Endothelial cell of umbilical vein (primary cell): ENCODE data around the gene UGT1A7. TPM values are rescaled to one million over a fixed set of nuclear protein-coding genes. Genes with fewer than 3 reads are reported as not detected.

ENCODE experiments used
- BruUV-seq: library from RNA; stranded (reverse); fragments of 400-500 nt; replicated peaks from 2 replicates; lab custom pipeline; 2021; lab: Mats Ljungman, UMichigan
- CTCF ChIA-PET: fragments of 300-600, 350-600 bp; sonication (Branson Sonifier 250); formaldehyde crosslinking; loops from one replicate; lab custom pipeline; 2021; ENCODE audit warnings: antibody characterized with exemption, inconsistent platforms; lab: Charles Lee
- POLR2A ChIA-PET: fragments of 300-600, 350-600 bp; sonication (Branson Sonifier 250); formaldehyde crosslinking; loops from one replicate; lab custom pipeline; 2021; ENCODE audit warnings: antibody characterized with exemption, inconsistent platforms; lab: Charles Lee
- DNase-seq: peaks from one replicate; pipeline ENCODE4 v3.0.0-alpha.2; 2011; ENCODE audit warnings: low read depth, low spot score
- FAIRE-seq: peaks from 2 replicates; lab custom pipeline; 2011; peaks lifted over from hg19 to GRCh38; lab: Jason Lieb, UNC
- H2AFZ ChIP-seq: 2 replicates; pipeline ENCODE4 v1.6.0; 2012; ENCODE audit warnings: low read depth, low read length, control low read depth, inconsistent platforms
- H3K27ac ChIP-seq: 2 replicates; pipeline ENCODE4 v1.5.1; 2011; ENCODE audit warnings: low read depth, mild to moderate bottlenecking, control low read depth, low read length, moderate library complexity; ENCODE audit not compliant: insufficient read depth
- H3K27me3 ChIP-seq, 2 experiments: 2 replicates each; pipeline versions ENCODE4 v1.6.0 to v1.6.1; 2011; ENCODE audit warnings: low read length in 2 of 2, mixed read lengths in 1 of 2; ENCODE audit not compliant: control insufficient read depth in 2 of 2, insufficient read depth in 2 of 2
- H3K36me3 ChIP-seq, 2 experiments: 2 replicates in 1 of 2; 3 replicates in 1 of 2; pipeline ENCODE4 v1.5.1; 2011; ENCODE audit warnings: low read length in 2 of 2, mild to moderate bottlenecking in 1 of 2, moderate library complexity in 1 of 2; ENCODE audit not compliant: control insufficient read depth in 2 of 2, insufficient read depth in 2 of 2; ENCODE audit errors: extremely low read depth in 1 of 2
- H3K4me1 ChIP-seq: 3 replicates; pipeline ENCODE4 v1.5.1; 2011; ENCODE audit warnings: mild to moderate bottlenecking, low read length; ENCODE audit not compliant: control insufficient read depth, insufficient read depth; ENCODE audit errors: extremely low read depth
- H3K4me2 ChIP-seq: 2 replicates; pipeline ENCODE4 v1.6.1; 2011; ENCODE audit warnings: low read length, control low read depth, mixed read lengths; ENCODE audit not compliant: insufficient read depth
- H3K4me3 ChIP-seq, 3 experiments: fragments of 200-600 bp in 1 of 3; sonication (generic), shearing (Covaris generic) in 1 of 3; replicated peaks in 1 of 3; 2 replicates each; pipeline ENCODE4 v1.5.1; 2011 to 2016; ENCODE audit warnings: control low read depth in 3 of 3, low read length in 3 of 3, mild to moderate bottlenecking in 2 of 3, inconsistent platforms in 1 of 3, low read depth in 1 of 3, moderate library complexity in 1 of 3; ENCODE audit not compliant: insufficient read depth in 1 of 3
- H3K79me2 ChIP-seq: 2 replicates; pipeline ENCODE4 v1.6.0; 2012; ENCODE audit warnings: low read length, inconsistent platforms; ENCODE audit not compliant: control insufficient read depth, insufficient read depth
- H3K9ac ChIP-seq: replicated peaks from 2 replicates; pipeline ENCODE3; 2011; ENCODE audit warnings: low read length, control low read depth; ENCODE audit not compliant: insufficient read depth; ENCODE audit errors: extremely low read depth
- H3K9me1 ChIP-seq: replicated peaks from 3 replicates; pipeline ENCODE4 v1.6.0; 2011; ENCODE audit warnings: mild to moderate bottlenecking, low read length; ENCODE audit not compliant: control insufficient read depth, insufficient read depth; ENCODE audit errors: extremely low read depth
- H3K9me3 ChIP-seq: replicated peaks from 2 replicates; pipeline ENCODE4 v1.5.1; 2012; ENCODE audit warnings: low read length, inconsistent platforms; ENCODE audit not compliant: control insufficient read depth, insufficient read depth
- H4K20me1 ChIP-seq: replicated peaks from 2 replicates; pipeline ENCODE3; 2011; ENCODE audit warnings: mild to moderate bottlenecking, low read length; ENCODE audit not compliant: control insufficient read depth, insufficient read depth; ENCODE audit errors: extremely low read depth
- EZH2 ChIP-seq: IDR thresholded peaks from 2 replicates; pipeline ENCODE4 v1.6.1; 2012; ENCODE audit warnings: borderline replicate concordance, low read depth, mild to moderate bottlenecking, moderate library complexity, low read length, inconsistent platforms; ENCODE audit not compliant: severe bottlenecking
- FOS ChIP-seq: IDR thresholded peaks from 2 replicates; pipeline ENCODE4 v1.6.1; 2011; ENCODE audit warnings: mild to moderate bottlenecking, low read length, moderate library complexity, borderline replicate concordance; ENCODE audit not compliant: insufficient read depth
- GATA2 ChIP-seq: IDR thresholded peaks from 2 replicates; pipeline ENCODE4 v1.7.0; 2011; ENCODE audit warnings: low read depth, mild to moderate bottlenecking, moderate library complexity, mixed read lengths, low read length; ENCODE audit not compliant: insufficient read length, insufficient read depth
- JUN ChIP-seq: IDR thresholded peaks from 2 replicates; pipeline ENCODE4 v1.6.1; 2011; ENCODE audit warnings: borderline replicate concordance, low read depth; ENCODE audit not compliant: insufficient read length, insufficient read depth
- MYC ChIP-seq: IDR thresholded peaks from one replicate; pipeline ENCODE4 v1.6.1; 2011; ENCODE audit warnings: mild to moderate bottlenecking, low read depth, low read length
- POLR2A ChIP-seq: IDR thresholded peaks from 2 replicates; pipeline ENCODE4 v1.6.1; 2012; ENCODE audit warnings: low read depth, mild to moderate bottlenecking, control low read depth, low read length
- POLR2AphosphoS5 ChIP-seq: IDR thresholded peaks from 2 replicates; pipeline ENCODE4 v1.6.1; 2012; ENCODE audit warnings: low read depth, mild to moderate bottlenecking, control low read depth, low read length, moderate library complexity; ENCODE audit not compliant: insufficient read depth
- dilution Hi-C: fragments of 300-500 bp; cut with MboI; formaldehyde crosslinking; loops from one replicate; pipeline ENCODE4 v1.15.0; 2019; ENCODE audit warnings: low sequenced_read_pairs; ENCODE audit not compliant: extremely low pct_ligation_motif_present
- intact Hi-C: fragments of 100-400 bp; cut with micrococcal nuclease; formaldehyde crosslinking; loops from one replicate; pipeline ENCODE4 v1.10.0; 2022
- polyA plus RNA-seq, 4 experiments: library from polyadenylated mRNA; depleted of rRNA in 3 of 4; stranded (reverse) in 3 of 4; unstranded in 1 of 4; fragments of >200 nt; gene quantifications; 2 replicates each; pipeline versions ENCODE4 v1.2.1 to v1.2.3, GENCODE V29; 2011 to 2012; ENCODE audit warnings: missing spikeins in 1 of 4
- total RNA-seq: library from RNA; stranded (reverse); gene quantifications from 2 replicates; pipeline ENCODE4 v1.2.3, GENCODE V29; 2021
- TF ChIP-seq, protein P1 (sequence below): IDR thresholded peaks from 2 replicates; pipeline ENCODE4 v1.6.1; 2011; ENCODE audit not compliant: insufficient read depth, insufficient read length
- TF ChIP-seq, protein P2 (sequence below), 2 donors: IDR thresholded peaks; 1 replicate in 1 of 2; 2 replicates in 1 of 2; pipeline ENCODE4 v1.5.1; 2011; ENCODE audit warnings: low read length in 2 of 2, mild to moderate bottlenecking in 2 of 2, moderate library complexity in 2 of 2, control low read depth in 1 of 2, inconsistent platforms in 1 of 2, low read depth in 1 of 2; ENCODE audit not compliant: insufficient read depth in 1 of 2; ENCODE audit errors: extremely low read depth in 1 of 2

The UGT1A7 gene
- total and polyA plus RNA-seq, 2 donors (not counting 3 experiments of a cell fraction or from before 2014, with no cell fraction given) = not detected

DNA sequence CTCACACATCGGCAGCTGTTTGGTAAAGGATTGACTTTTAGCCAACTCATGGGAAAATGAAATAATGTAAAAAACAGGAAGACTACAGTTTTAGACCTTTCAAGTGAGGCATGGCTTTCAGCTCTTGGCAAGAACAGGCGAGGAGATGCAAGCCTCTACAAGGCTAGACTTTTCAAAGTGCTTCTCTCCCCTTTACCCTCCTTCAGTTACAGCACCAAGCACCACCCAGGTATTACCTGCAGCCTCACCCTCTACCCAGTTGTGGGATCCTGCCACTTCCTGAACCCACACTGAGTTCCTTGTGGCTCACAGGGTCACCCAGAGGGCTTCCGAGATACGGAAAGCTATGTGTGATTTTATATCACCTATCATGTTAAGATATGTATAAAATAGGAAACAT is 30.7 kb upstream of the UGT1A7 start:
- intact Hi-C loops = no loop called here
- H3K9me3 ChIP-seq = no peaks in the 10 kb centered on the region
- POLR2A ChIA-PET = no interaction called here
- CTCF ChIA-PET = no interaction called here
- no peaks in the 10 kb centered on the region for H3K9me1 ChIP-seq
- H3K4me2 ChIP-seq = no peak overlapping the region
- no peaks in the 10 kb centered on the region for H3K27me3 ChIP-seq
- TF ChIP-seq JUN (no peak), EZH2 (no peak), FOS (no peak), POLR2A (no peak), MYC (no peak), POLR2AphosphoS5 (no peak), GATA2 (no peak)
- TF ChIP-seq, protein P1, sequence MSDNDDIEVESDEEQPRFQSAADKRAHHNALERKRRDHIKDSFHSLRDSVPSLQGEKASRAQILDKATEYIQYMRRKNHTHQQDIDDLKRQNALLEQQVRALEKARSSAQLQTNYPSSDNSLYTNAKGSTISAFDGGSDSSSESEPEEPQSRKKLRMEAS = no peak
- TF ChIP-seq, protein P2, sequence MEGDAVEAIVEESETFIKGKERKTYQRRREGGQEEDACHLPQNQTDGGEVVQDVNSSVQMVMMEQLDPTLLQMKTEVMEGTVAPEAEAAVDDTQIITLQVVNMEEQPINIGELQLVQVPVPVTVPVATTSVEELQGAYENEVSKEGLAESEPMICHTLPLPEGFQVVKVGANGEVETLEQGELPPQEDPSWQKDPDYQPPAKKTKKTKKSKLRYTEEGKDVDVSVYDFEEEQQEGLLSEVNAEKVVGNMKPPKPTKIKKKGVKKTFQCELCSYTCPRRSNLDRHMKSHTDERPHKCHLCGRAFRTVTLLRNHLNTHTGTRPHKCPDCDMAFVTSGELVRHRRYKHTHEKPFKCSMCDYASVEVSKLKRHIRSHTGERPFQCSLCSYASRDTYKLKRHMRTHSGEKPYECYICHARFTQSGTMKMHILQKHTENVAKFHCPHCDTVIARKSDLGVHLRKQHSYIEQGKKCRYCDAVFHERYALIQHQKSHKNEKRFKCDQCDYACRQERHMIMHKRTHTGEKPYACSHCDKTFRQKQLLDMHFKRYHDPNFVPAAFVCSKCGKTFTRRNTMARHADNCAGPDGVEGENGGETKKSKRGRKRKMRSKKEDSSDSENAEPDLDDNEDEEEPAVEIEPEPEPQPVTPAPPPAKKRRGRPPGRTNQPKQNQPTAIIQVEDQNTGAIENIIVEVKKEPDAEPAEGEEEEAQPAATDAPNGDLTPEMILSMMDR (IDR thresholded peaks at IDR 0.05; ENCODE audit: extremely low read depth in 1 of 2, insufficient read depth in 1 of 2, low read depth in 1 of 2, low read length in 2 of 2) = no peak
- no TSS peak for BruUV-seq
- no peak overlapping the region for H3K9ac ChIP-seq
- H2AFZ ChIP-seq = no peak overlapping the region
- no peak overlapping the region for H3K4me3 ChIP-seq
- H3K27ac ChIP-seq = no peak overlapping the region
- dilution Hi-C loops = no loop called here
- no peaks in the 10 kb centered on the region for H3K36me3 ChIP-seq
- DNase-seq (no peak), FAIRE-seq (no peak)
- H4K20me1 ChIP-seq = no peaks in the 10 kb centered on the region
- no peaks in the 10 kb centered on the region for H3K4me1 ChIP-seq
- H3K79me2 ChIP-seq = no peaks in the 10 kb centered on the region
